Naive thymus-derived CD4-positive, alpha-beta T cell (primary cell): ENCODE data around the gene GRSF1. TPM values are rescaled to one million over a fixed set of nuclear protein-coding genes. Genes with fewer than 3 reads are reported as not detected.

Experiments
- ATAC-seq: fragments of 150-1000 bp; cut with Tn5 transposase; 2 replicates; pipeline ENCODE4 v1.10.0; 2021; ENCODE audit warnings: mild to moderate bottlenecking, moderate library complexity
- CTCF ChIA-PET: fragments of 350-600 bp; sonication (Branson Sonifier 250); formaldehyde crosslinking; loops from one replicate; lab custom pipeline; 2021; ENCODE audit warnings: antibody characterized with exemption; lab: Charles Lee
- POLR2A ChIA-PET: fragments of 350-600 bp; sonication (Branson Sonifier 250); formaldehyde crosslinking; loops from one replicate; lab custom pipeline; 2021; ENCODE audit warnings: antibody characterized with exemption, inconsistent platforms; lab: Charles Lee
- DNase-seq, 9 donors: peaks; one replicate each; pipeline versions ENCODE4 v3.0.0 to v3.0.0-alpha.2; 2020 to 2022; ENCODE audit warnings: mixed read lengths in 1 of 9
- H3K27ac ChIP-seq: one replicate; pipeline ENCODE4 v1.7.0; 2013; ENCODE audit warnings: mild to moderate bottlenecking, low read depth, low read length, moderate library complexity
- H3K27me3 ChIP-seq, 2 donors: one replicate each; pipeline ENCODE4 v1.7.0; 2013; ENCODE audit warnings: low read length in 2 of 2, mild to moderate bottlenecking in 2 of 2, moderate library complexity in 2 of 2; ENCODE audit not compliant: control insufficient read depth in 2 of 2, insufficient read depth in 2 of 2
- H3K36me3 ChIP-seq, 3 experiments: 1 replicate in 2 of 3; 2 replicates in 1 of 3; pipeline ENCODE4 v1.7.0; 2013; ENCODE audit warnings: low read length in 3 of 3, mild to moderate bottlenecking in 3 of 3, moderate library complexity in 1 of 3; ENCODE audit not compliant: insufficient read depth in 3 of 3, control insufficient read depth in 2 of 3
- H3K4me1 ChIP-seq, 2 donors: one replicate each; pipeline ENCODE4 v1.7.0; 2013; ENCODE audit warnings: low read length in 2 of 2, mild to moderate bottlenecking in 2 of 2, moderate library complexity in 1 of 2; ENCODE audit not compliant: control insufficient read depth in 2 of 2, insufficient read depth in 2 of 2
- H3K4me3 ChIP-seq: 2 replicates; pipeline ENCODE4 v1.7.0; 2013; ENCODE audit warnings: mild to moderate bottlenecking, low read length
- H3K9me3 ChIP-seq, 3 experiments: 1 replicate in 2 of 3; 2 replicates in 1 of 3; pipeline ENCODE4 v1.7.0; 2013; ENCODE audit warnings: low read length in 3 of 3; ENCODE audit not compliant: control insufficient read depth in 2 of 3
- H3K27ac Mint-ChIP-seq, 9 donors: one replicate each; pipeline ENCODE4 v1.8.0; 2020 to 2022; ENCODE audit warnings: mixed read lengths in 9 of 9, mild to moderate bottlenecking in 8 of 9, moderate library complexity in 5 of 9, inconsistent platforms in 2 of 9
- H3K27me3 Mint-ChIP-seq, 5 donors: one replicate each; pipeline ENCODE4 v1.8.0; 2021 to 2022; ENCODE audit warnings: mixed read lengths in 5 of 5, mild to moderate bottlenecking in 1 of 5
- H3K36me3 Mint-ChIP-seq, 5 donors: one replicate each; pipeline ENCODE4 v1.8.0; 2020 to 2022; ENCODE audit warnings: mixed read lengths in 5 of 5, mild to moderate bottlenecking in 3 of 5, inconsistent platforms in 1 of 5
- H3K4me1 Mint-ChIP-seq, 7 donors: one replicate each; pipeline ENCODE4 v1.8.0; 2020 to 2022; ENCODE audit warnings: mixed read lengths in 7 of 7, mild to moderate bottlenecking in 3 of 7, inconsistent platforms in 1 of 7
- H3K4me3 Mint-ChIP-seq, 10 donors: one replicate each; pipeline ENCODE4 v1.8.0; 2020 to 2022; ENCODE audit warnings: mild to moderate bottlenecking in 10 of 10, mixed read lengths in 10 of 10, moderate library complexity in 6 of 10, inconsistent platforms in 2 of 10
- H3K9me3 Mint-ChIP-seq, 11 donors: one replicate each; pipeline ENCODE4 v1.8.0; 2020 to 2022; ENCODE audit warnings: mixed read lengths in 11 of 11, mild to moderate bottlenecking in 4 of 11, inconsistent platforms in 1 of 11, moderate library complexity in 1 of 11
- intact Hi-C, 2 donors: fragments of 100-400 bp; cut with micrococcal nuclease; formaldehyde crosslinking; loops; one replicate each; pipeline ENCODE4 v1.15.1; 2023
- polyA plus RNA-seq, 2 donors: library from polyadenylated mRNA; unstranded; fragments of 300-500 nt; fragmentation: Illumina TruSeq; gene quantifications; one replicate each; pipeline ENCODE4 v1.2.3, GENCODE V29; 2021
- total RNA-seq, 6 experiments: library from RNA in 5 of 6; stranded (reverse) in 5 of 6; gene quantifications; 1 replicate in 5 of 6; 2 replicates in 1 of 6; pipeline ENCODE4 v1.2.3 and lab custom pipeline; 2021 to 2026

GRSF1 gene
- total and polyA plus RNA-seq, 7 experiments from 2014 or later: 35.9 to 111 (median 50.2) TPM

GRCh38 chr4:70868778-70869177 lies 29.1 kb upstream of the GRSF1 start:
- no peaks in the 10 kb centered on the region for H3K36me3 ChIP-seq
- ATAC-seq (no peak), DNase-seq (no peak)
- no peaks in the 10 kb centered on the region for H3K9me3 ChIP-seq
- H3K27ac ChIP-seq: no peak overlapping the region
- intact Hi-C loops: no loop called here
- no peak overlapping the region for H3K4me3 ChIP-seq
- Mint-ChIP-seq H3K9me3 (peaks cover 0 to 4% (median 0%) of the 10 kb centered on the region in 11 donors), H3K36me3 (peaks cover 0 to 4% (median 0%) of the 10 kb centered on the region in 5 donors), H3K27ac (no peak overlapping the region), H3K4me1 (peaks cover 0 to under 1% (median 0%) of the 10 kb centered on the region in 7 donors), H3K27me3 (peaks cover 0 to 15% (median 0%) of the 10 kb centered on the region in 5 donors), H3K4me3 (no peak overlapping the region)
- ChIA-PET POLR2A (no interaction called here), CTCF (no interaction called here)
- no peaks in the 10 kb centered on the region for H3K4me1 ChIP-seq
- no peaks in the 10 kb centered on the region for H3K27me3 ChIP-seq

DNA sequence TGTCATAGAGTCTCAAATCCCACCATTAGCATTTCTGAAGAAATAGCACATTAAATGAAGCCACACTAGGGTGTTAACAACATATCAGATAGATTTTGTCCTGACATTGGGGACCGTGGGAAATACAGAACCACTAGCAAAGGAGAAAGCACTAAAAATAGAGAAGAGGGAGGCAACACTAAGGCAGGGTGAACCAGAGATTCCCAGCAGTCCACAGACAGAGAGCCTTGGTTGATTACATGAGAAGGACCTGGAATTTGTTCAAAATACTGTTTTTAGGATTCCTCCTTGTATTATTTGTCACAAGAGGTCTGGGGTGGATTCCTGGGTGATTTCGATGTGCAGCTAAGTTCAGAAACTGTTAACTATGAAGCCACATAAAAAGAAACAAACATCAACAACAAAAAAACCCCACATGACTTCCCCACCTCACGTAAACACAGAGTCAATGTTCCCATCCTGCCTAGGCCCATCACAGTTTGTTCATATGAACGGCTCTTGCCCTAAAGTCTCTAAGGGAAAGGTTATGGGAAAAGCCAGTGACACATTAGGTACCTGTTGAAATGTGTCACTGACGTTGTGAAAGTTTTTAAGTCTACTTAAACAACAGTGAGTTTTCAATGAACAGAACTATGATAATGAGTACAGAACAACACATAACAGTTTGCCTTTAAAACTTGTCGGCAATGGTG lies 23.6 kb upstream of the GRSF1 start:
- no peak overlapping the region for H3K4me3 ChIP-seq
- peak overlapping the region in 1 of 10 donors; percentile 69 for H3K4me3 Mint-ChIP-seq
- H3K9me3 Mint-ChIP-seq: no peaks in the 10 kb centered on the region
- H3K27me3 Mint-ChIP-seq: no peaks in the 10 kb centered on the region
- no peaks in the 10 kb centered on the region for H3K9me3 ChIP-seq
- ChIA-PET CTCF (no interaction called here), POLR2A (no interaction called here)
- peaks cover 0 to 11% (median 3%) of the 10 kb centered on the region in 7 donors for H3K4me1 Mint-ChIP-seq
- no peaks in the 10 kb centered on the region for H3K4me1 ChIP-seq
- H3K27me3 ChIP-seq: no peaks in the 10 kb centered on the region
- intact Hi-C loops: no loop called here
- no peaks in the 10 kb centered on the region for H3K36me3 ChIP-seq
- DNase-seq (no peak), ATAC-seq (no peak)
- peak overlapping the region in 1 of 9 donors; percentile 79 for H3K27ac Mint-ChIP-seq
- no peaks in the 10 kb centered on the region for H3K36me3 Mint-ChIP-seq
- no peak overlapping the region for H3K27ac ChIP-seq

DNA sequence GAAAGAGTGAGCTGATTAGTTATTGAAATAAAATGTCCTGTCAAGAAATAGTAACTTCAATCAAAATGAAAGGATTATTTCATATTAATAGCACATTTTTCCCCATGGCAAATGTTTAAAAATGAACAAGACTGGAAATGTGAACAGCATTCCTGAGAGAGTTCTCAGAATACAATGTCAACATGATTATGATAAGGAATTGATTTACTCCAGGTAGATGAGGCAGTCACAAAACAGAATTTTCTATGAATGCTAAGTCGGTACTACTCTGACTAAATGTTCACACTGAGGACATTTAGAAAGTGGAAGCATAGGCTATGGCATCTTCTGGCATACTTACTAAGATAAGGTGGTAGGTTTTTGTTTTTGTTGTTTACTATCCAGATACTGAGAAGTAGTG lies 19.4 kb upstream of the GRSF1 start:
- DNase-seq (no peak), ATAC-seq (no peak)
- no peaks in the 10 kb centered on the region for H3K4me1 ChIP-seq
- H3K27ac ChIP-seq: no peak overlapping the region
- Mint-ChIP-seq H3K27me3 (no peaks in the 10 kb centered on the region), H3K36me3 (peaks cover 0 to 5% (median 0%) of the 10 kb centered on the region in 5 donors), H3K4me3 (no peak overlapping the region), H3K4me1 (peaks cover 0 to 16% (median 3%) of the 10 kb centered on the region in 7 donors), H3K9me3 (no peaks in the 10 kb centered on the region), H3K27ac (no peak overlapping the region)
- H3K4me3 ChIP-seq: no peak overlapping the region
- ChIA-PET POLR2A (no interaction called here), CTCF (no interaction called here)
- no peaks in the 10 kb centered on the region for H3K27me3 ChIP-seq
- no peaks in the 10 kb centered on the region for H3K36me3 ChIP-seq
- intact Hi-C loops: no loop called here
- H3K9me3 ChIP-seq: no peaks in the 10 kb centered on the region

DNA sequence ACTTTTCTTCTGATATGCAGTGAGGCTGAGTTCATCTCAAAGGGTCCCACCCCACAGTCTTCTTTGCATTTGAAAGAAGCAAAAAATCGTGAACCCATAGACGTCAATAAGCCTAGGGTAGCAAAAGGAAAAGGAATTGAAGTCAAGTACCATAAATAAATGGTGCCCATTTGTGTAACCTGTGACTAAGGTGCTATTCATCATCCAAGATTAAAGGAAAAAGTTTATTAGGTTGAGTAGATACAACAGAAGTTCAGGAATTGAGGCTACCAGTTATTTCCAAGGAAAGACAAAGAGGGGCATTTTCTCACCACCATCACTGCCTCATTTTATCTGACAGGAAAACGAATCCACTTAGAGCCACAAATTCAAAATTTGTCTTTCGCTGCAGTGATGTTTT lies 18.8 kb upstream of the GRSF1 start:
- no peak overlapping the region for H3K4me3 ChIP-seq
- CTCF ChIA-PET: no interaction called here
- ATAC-seq: no peak
- Mint-ChIP-seq H3K9me3 (no peaks in the 10 kb centered on the region), H3K27ac (no peak overlapping the region), H3K4me1 (peaks cover 0 to 12% (median 3%) of the 10 kb centered on the region in 7 donors), H3K36me3 (peaks cover 0 to 5% (median 0%) of the 10 kb centered on the region in 5 donors), H3K4me3 (no peak overlapping the region), H3K27me3 (no peaks in the 10 kb centered on the region)
- H3K27ac ChIP-seq: no peak overlapping the region
- no peak for DNase-seq
- H3K36me3 ChIP-seq: no peaks in the 10 kb centered on the region
- no peaks in the 10 kb centered on the region for H3K4me1 ChIP-seq
- POLR2A ChIA-PET: no interaction called here
- no peaks in the 10 kb centered on the region for H3K27me3 ChIP-seq
- intact Hi-C loops: no loop called here
- H3K9me3 ChIP-seq: no peaks in the 10 kb centered on the region

DNA sequence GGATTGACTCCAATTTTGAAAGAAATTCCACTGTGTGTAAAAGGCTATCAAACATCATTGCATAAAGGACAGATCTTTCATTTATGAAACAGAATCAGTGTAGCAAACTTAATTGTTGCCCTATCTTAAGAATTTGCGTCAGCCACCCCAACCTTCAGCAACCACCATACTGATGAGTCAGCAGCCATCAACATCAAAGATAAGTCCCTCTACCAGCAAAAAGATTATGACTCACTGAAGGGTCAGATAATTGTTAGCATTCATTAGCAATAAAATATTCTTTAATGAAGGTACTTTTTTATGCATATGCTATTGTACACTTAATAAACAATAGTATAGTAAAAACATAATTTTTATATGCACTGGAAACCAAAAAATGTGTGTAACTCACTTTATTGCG lies 15.8 kb upstream of the GRSF1 start:
- Histone ChIP-seq H3K36me3 (no peaks in the 10 kb centered on the region), H3K27me3 (no peaks in the 10 kb centered on the region), H3K4me1 (no peaks in the 10 kb centered on the region), H3K4me3 (no peak overlapping the region), H3K27ac (no peak overlapping the region), H3K9me3 (no peaks in the 10 kb centered on the region)
- Mint-ChIP-seq H3K36me3 (peaks cover 0 to 5% (median 0%) of the 10 kb centered on the region in 5 donors), H3K27ac (no peak overlapping the region), H3K4me3 (no peak overlapping the region), H3K27me3 (no peaks in the 10 kb centered on the region), H3K4me1 (peaks cover 0 to 5% (median 0%) of the 10 kb centered on the region in 7 donors), H3K9me3 (no peaks in the 10 kb centered on the region)
- intact Hi-C loops: no loop called here
- ATAC-seq (no peak), DNase-seq (no peak)
- CTCF ChIA-PET: no interaction called here
- POLR2A ChIA-PET: no interaction called here

- no peak overlapping the region for H3K27ac Mint-ChIP-seq
- POLR2A ChIA-PET: interaction anchor here (3.2 kb wide), 1 partner anchor 10 kb away, joined by 10 read pairs; the partner anchor contains the start of gene GRSF1
- ATAC-seq: no peak
- no peaks in the 10 kb centered on the region for H3K4me1 ChIP-seq
- intact Hi-C loops: no loop called here
- H3K4me3 Mint-ChIP-seq: no peak overlapping the region
- CTCF ChIA-PET: no interaction called here
- DNase-seq: no peak
- no peaks in the 10 kb centered on the region for H3K9me3 ChIP-seq
- peaks cover 0 to 11% (median 0%) of the 10 kb centered on the region in 5 donors for H3K36me3 Mint-ChIP-seq
- H3K4me1 Mint-ChIP-seq: peaks cover 0 to 4% (median 0%) of the 10 kb centered on the region in 7 donors
- H3K9me3 Mint-ChIP-seq: no peaks in the 10 kb centered on the region
- no peaks in the 10 kb centered on the region for H3K27me3 Mint-ChIP-seq
- H3K36me3 ChIP-seq: no peaks in the 10 kb centered on the region
- H3K27me3 ChIP-seq: no peaks in the 10 kb centered on the region
- no peak overlapping the region for H3K4me3 ChIP-seq
- no peak overlapping the region for H3K27ac ChIP-seq
Measured at GRCh38 chr4:70849291-70849690, 9.6 kb upstream of the GRSF1 start.

GRCh38 chr4:70844180-70844579 lies 4.5 kb upstream of the GRSF1 start:
- intact Hi-C loops: no loop called here
- peak overlapping the region in 1 of 9 donors; percentile 3 for H3K27ac Mint-ChIP-seq
- no peaks in the 10 kb centered on the region for H3K4me1 ChIP-seq
- ATAC-seq (no peak), DNase-seq (no peak)
- no peaks in the 10 kb centered on the region for H3K27me3 ChIP-seq
- peaks cover 0 to 7% (median 0%) of the 10 kb centered on the region in 5 donors for H3K36me3 Mint-ChIP-seq
- no peaks in the 10 kb centered on the region for H3K9me3 Mint-ChIP-seq
- H3K4me3 ChIP-seq: no peak overlapping the region
- H3K27me3 Mint-ChIP-seq: no peaks in the 10 kb centered on the region
- CTCF ChIA-PET: no interaction called here
- POLR2A ChIA-PET: interaction anchor here (1.3 kb wide), 1 partner anchor 155 kb away, joined by 3 read pairs; no protein-coding TSS in a partner anchor
- H3K4me1 Mint-ChIP-seq: peaks cover 0 to 18% (median 0%) of the 10 kb centered on the region in 7 donors
- H3K36me3 ChIP-seq: no peaks in the 10 kb centered on the region
- H3K4me3 Mint-ChIP-seq: no peak overlapping the region
- H3K27ac ChIP-seq: no peak overlapping the region
- H3K9me3 ChIP-seq: no peaks in the 10 kb centered on the region
